ENCODE results near the gene POLD4. TPM values are rescaled to one million over a fixed set of nuclear protein-coding genes. Genes with fewer than 3 reads are reported as not detected.

Gene POLD4
- total and polyA plus RNA-seq, 2 of the 13 experiments (the other 11 are each of a cell fraction or from before 2014, with no cell fraction given), result 10.5 to 27.4 TPM

- TF ChIP-seq, protein P1, sequence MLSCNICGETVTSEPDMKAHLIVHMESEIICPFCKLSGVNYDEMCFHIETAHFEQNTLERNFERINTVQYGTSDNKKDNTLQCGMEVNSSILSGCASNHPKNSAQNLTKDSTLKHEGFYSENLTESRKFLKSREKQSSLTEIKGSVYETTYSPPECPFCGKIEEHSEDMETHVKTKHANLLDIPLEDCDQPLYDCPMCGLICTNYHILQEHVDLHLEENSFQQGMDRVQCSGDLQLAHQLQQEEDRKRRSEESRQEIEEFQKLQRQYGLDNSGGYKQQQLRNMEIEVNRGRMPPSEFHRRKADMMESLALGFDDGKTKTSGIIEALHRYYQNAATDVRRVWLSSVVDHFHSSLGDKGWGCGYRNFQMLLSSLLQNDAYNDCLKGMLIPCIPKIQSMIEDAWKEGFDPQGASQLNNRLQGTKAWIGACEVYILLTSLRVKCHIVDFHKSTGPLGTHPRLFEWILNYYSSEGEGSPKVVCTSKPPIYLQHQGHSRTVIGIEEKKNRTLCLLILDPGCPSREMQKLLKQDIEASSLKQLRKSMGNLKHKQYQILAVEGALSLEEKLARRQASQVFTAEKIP (CRISPR knock-in tag; IDR thresholded peaks at IDR 0.05; ENCODE audit: borderline replicate concordance), result no peak
- TF ChIP-seq ZNF124 (CRISPR knock-in tag; IDR thresholded peaks at IDR 0.05) (peak; percentile 27; the same call in 1 of the 2 replicates), LRRFIP1 (CRISPR knock-in tag; conservative IDR thresholded peaks at IDR 0.05) (no peak), NCOA2 (CRISPR knock-in tag; IDR thresholded peaks at IDR 0.05) (peak; percentile 29; the same call in 1 of the 2 replicates), CEBPB (IDR thresholded peaks at IDR 0.05; ENCODE audit: borderline replicate concordance, low read depth, low read length) (no peak), MEIS2 (CRISPR knock-in tag; IDR thresholded peaks at IDR 0.05) (peak; percentile 44), IRX3 (CRISPR knock-in tag; IDR thresholded peaks at IDR 0.05; ENCODE audit: borderline replicate concordance, low read depth) (peak; percentile 83; the same call in 1 of the 2 replicates), XRCC5 (optimal IDR thresholded peaks at IDR 0.05; ENCODE audit: low read length) (peak; percentile 71), ZNF562 (CRISPR knock-in tag; IDR thresholded peaks at IDR 0.05; ENCODE audit: borderline replicate concordance) (peak; percentile 74; the same call in 1 of the 2 replicates), HCFC1 (IDR thresholded peaks at IDR 0.05; ENCODE audit: low read depth, low read length) (peak; percentile 39)
- TF ChIP-seq, protein P2, sequence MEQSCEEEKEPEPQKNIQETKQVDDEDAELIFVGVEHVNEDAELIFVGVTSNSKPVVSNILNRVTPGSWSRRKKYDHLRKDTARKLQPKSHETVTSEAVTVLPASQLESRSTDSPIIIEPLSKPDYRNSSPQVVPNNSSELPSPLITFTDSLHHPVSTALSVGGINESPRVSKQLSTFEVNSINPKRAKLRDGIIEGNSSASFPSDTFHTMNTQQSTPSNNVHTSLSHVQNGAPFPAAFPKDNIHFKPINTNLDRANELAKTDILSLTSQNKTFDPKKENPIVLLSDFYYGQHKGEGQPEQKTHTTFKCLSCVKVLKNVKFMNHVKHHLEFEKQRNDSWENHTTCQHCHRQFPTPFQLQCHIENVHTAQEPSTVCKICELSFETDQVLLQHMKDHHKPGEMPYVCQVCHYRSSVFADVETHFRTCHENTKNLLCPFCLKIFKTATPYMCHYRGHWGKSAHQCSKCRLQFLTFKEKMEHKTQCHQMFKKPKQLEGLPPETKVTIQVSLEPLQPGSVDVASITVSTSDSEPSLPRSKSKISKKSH (CRISPR knock-in tag; IDR thresholded peaks at IDR 0.05; ENCODE audit: borderline replicate concordance), result peak; percentile 94
- TF ChIP-seq, protein P3, sequence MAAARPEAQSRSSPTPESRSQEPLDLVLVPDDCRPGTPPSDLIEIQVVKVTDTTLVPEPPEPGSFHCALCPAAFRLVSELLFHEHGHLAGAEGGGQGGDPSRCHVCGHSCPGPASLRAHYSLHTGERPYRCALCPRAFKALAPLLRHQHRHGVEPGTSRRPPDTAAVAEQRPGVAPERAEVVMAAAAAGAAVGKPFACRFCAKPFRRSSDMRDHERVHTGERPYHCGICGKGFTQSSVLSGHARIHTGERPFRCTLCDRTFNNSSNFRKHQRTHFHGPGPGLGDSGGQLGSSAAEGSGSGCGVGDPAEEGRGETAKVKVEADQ (CRISPR knock-in tag; IDR thresholded peaks at IDR 0.05; ENCODE audit: borderline replicate concordance), result peak; percentile 84
- TF ChIP-seq, protein P4, sequence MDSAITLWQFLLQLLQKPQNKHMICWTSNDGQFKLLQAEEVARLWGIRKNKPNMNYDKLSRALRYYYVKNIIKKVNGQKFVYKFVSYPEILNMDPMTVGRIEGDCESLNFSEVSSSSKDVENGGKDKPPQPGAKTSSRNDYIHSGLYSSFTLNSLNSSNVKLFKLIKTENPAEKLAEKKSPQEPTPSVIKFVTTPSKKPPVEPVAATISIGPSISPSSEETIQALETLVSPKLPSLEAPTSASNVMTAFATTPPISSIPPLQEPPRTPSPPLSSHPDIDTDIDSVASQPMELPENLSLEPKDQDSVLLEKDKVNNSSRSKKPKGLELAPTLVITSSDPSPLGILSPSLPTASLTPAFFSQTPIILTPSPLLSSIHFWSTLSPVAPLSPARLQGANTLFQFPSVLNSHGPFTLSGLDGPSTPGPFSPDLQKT (CRISPR knock-in tag; IDR thresholded peaks at IDR 0.05; ENCODE audit: borderline replicate concordance), result no peak
- TF ChIP-seq, protein P5, sequence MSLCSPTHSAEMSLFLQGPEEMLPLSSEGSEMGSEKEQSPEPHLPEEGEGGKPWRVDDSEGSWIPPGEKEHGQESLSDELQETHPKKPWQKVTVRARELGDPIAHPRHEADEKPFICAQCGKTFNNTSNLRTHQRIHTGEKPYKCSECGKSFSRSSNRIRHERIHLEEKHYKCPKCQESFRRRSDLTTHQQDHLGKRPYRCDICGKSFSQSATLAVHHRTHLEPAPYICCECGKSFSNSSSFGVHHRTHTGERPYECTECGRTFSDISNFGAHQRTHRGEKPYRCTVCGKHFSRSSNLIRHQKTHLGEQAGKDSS (CRISPR knock-in tag; IDR thresholded peaks at IDR 0.05; ENCODE audit: borderline replicate concordance, low read depth), result no peak
Observed at GRCh38 chr11:67391304-67392182, 38.2 kb upstream of the POLD4 start, which contains the start of gene RAD9A (continued).
